Left renal pelvis (tissue), 4 donors: ENCODE data around the gene DAZ1. TPM values are rescaled to one million over a fixed set of nuclear protein-coding genes. Genes with fewer than 3 reads are reported as not detected.
"Not testable (repeated sequence)": the region's sequence is repeated elsewhere in the genome, so short reads cannot be mapped to it uniquely, and the experiment has no call there.

ENCODE experiments used
- DNase-seq, 4 donors: peaks; one replicate each; pipeline ENCODE4 v3.0.0-alpha.2; 2013; ENCODE audit warnings: low read depth in 4 of 4, low spot score in 3 of 4
- polyA plus RNA-seq, 4 donors: library from polyadenylated mRNA; unstranded; fragments of 120-200 nt; gene quantifications; one replicate each; pipeline ENCODE4 v1.2.1, GENCODE V29; 2013; ENCODE audit not compliant: insufficient read length in 4 of 4

The DAZ1 gene, protein sequence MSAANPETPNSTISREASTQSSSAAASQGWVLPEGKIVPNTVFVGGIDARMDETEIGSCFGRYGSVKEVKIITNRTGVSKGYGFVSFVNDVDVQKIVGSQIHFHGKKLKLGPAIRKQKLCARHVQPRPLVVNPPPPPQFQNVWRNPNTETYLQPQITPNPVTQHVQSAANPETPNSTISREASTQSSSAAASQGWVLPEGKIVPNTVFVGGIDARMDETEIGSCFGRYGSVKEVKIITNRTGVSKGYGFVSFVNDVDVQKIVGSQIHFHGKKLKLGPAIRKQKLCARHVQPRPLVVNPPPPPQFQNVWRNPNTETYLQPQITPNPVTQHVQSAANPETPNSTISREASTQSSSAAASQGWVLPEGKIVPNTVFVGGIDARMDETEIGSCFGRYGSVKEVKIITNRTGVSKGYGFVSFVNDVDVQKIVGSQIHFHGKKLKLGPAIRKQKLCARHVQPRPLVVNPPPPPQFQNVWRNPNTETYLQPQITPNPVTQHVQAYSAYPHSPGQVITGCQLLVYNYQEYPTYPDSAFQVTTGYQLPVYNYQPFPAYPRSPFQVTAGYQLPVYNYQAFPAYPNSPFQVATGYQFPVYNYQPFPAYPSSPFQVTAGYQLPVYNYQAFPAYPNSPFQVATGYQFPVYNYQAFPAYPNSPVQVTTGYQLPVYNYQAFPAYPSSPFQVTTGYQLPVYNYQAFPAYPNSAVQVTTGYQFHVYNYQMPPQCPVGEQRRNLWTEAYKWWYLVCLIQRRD
- polyA plus RNA-seq, result not detected

GRCh38 chrY:23198908-23199307 is at the start of gene DAZ1:
DAZ1 (minus strand) TSS chrY:23199008; CDS start chrY:23198800, 208 bp downstream.
- DNase-seq, result not testable (repeated sequence)

- not testable (repeated sequence) for DNase-seq
Observed at GRCh38 chrY:23219233-23219632, 20.4 kb upstream of the DAZ1 start, which contains the start of gene DAZ2. DAZ2 (plus strand) TSS chrY:23219533; CDS start chrY:23219741, 208 bp downstream.

- not testable (repeated sequence) for DNase-seq
Observed at GRCh38 chrY:23210681-23211080, 11.9 kb upstream of the DAZ1 start.

- not testable (repeated sequence) for DNase-seq
Observed at GRCh38 chrY:23209802-23210495, 11.1 kb upstream of the DAZ1 start.

GRCh38 chrY:23207455-23207854 is 8.6 kb upstream of the DAZ1 start:
- not testable (repeated sequence) for DNase-seq

Other genes with a start within 250 kb of the DAZ1 start
- not detected for gene BPY2, start 214.7 kb downstream of the DAZ1 start, polyA plus RNA-seq
- not detected for gene DAZ2, start 20.5 kb upstream of the DAZ1 start, polyA plus RNA-seq